ENCODE results near the gene ZNF217. TPM values are rescaled to one million over a fixed set of nuclear protein-coding genes. Genes with fewer than 3 reads are reported as not detected.
"Not testable (repeated sequence)": the region's sequence is repeated elsewhere in the genome, so short reads cannot be mapped to it uniquely, and the experiment has no call there.

ZNF217 gene
- total RNA-seq, 4 donors from 2014 or later = 11.8 to 18.7 (median 15.1) TPM

GRCh38 chr20:53598140-53599043 lies 4.8 kb upstream of the ZNF217 start:
- Histone ChIP-seq H3K9me3 (no peaks in the 10 kb centered on the region), H3K27me3 (no peaks in the 10 kb centered on the region), H3K27ac (no peak overlapping the region), H3K4me3 (no peak overlapping the region), H3K36me3 (no peaks in the 10 kb centered on the region), H3K4me1 (peaks cover 0 to 21% (median 5%) of the 10 kb centered on the region in 3 donors)
- ATAC-seq = no peak
- 85 to 92% methylated on average over 8 to 9 of the region's 9 CpGs for WGBS, 2 donors (ENCODE audit: low coverage in 1 of 2)
- no peak for TF ChIP-seq POLR2AphosphoS5 (IDR thresholded peaks at IDR 0.05)
- no peak for TF ChIP-seq CTCF (IDR thresholded peaks at IDR 0.05)
- TF ChIP-seq EP300 (IDR thresholded peaks at IDR 0.05) = no peak
- no peak for TF ChIP-seq POLR2A (IDR thresholded peaks at IDR 0.05)

- Histone ChIP-seq H3K4me1 (peaks cover 0 to 21% (median 5%) of the 10 kb centered on the region in 3 donors), H3K9me3 (no peaks in the 10 kb centered on the region), H3K27ac (peak overlapping the region in 2 of 4 donors; percentile 23 to 98), H3K4me3 (no peak overlapping the region), H3K36me3 (no peaks in the 10 kb centered on the region), H3K27me3 (no peaks in the 10 kb centered on the region)
- WGBS, 2 donors (ENCODE audit: low coverage in 1 of 2) = 81 to 85% methylated on average over 4 of the region's 4 CpGs
- TF ChIP-seq CTCF (IDR thresholded peaks at IDR 0.05) = no peak
- TF ChIP-seq POLR2A (IDR thresholded peaks at IDR 0.05) = no peak
- no peak for TF ChIP-seq EP300 (IDR thresholded peaks at IDR 0.05)
- no peak for TF ChIP-seq POLR2AphosphoS5 (IDR thresholded peaks at IDR 0.05)
- no peak for ATAC-seq
Observed at GRCh38 chr20:53597521-53598120, 4.0 kb upstream of the ZNF217 start.

- ATAC-seq = no peak
- Histone ChIP-seq H3K9me3 (no peaks in the 10 kb centered on the region), H3K4me1 (peaks cover 0 to 25% (median 5%) of the 10 kb centered on the region in 3 donors), H3K4me3 (no peak overlapping the region), H3K27me3 (no peaks in the 10 kb centered on the region), H3K27ac (peak overlapping the region in 3 of 4 donors; percentile 23 to 100 (median 98)), H3K36me3 (no peaks in the 10 kb centered on the region)
- TF ChIP-seq CTCF (IDR thresholded peaks at IDR 0.05) = no peak
- TF ChIP-seq POLR2AphosphoS5 (IDR thresholded peaks at IDR 0.05) = no peak
- TF ChIP-seq EP300 (IDR thresholded peaks at IDR 0.05) = no peak
- TF ChIP-seq POLR2A (IDR thresholded peaks at IDR 0.05) = no peak
- 16 to 20% methylated on average over 3 of the region's 3 CpGs for WGBS, 2 donors (ENCODE audit: low coverage in 1 of 2)
Observed at GRCh38 chr20:53597030-53597482, 3.4 kb upstream of the ZNF217 start.

GRCh38 chr20:53596189-53597001 lies 2.8 kb upstream of the ZNF217 start:
- not testable (repeated sequence) for H3K4me3 ChIP-seq, H3K27me3 ChIP-seq, ATAC-seq, H3K9me3 ChIP-seq, H3K36me3 ChIP-seq
- Histone ChIP-seq H3K4me1 (peaks cover 0 to 29% (median 5%) of the 10 kb centered on the region in 3 donors), H3K27ac (peak overlapping the region in 3 of 4 donors; percentile 66 to 100 (median 98))
- WGBS, 2 donors (ENCODE audit: low coverage in 1 of 2) = 15 to 51% methylated on average over 7 to 12 of the region's 12 CpGs

- H3K4me3 ChIP-seq, H3K27me3 ChIP-seq, H3K36me3 ChIP-seq, ATAC-seq, H3K9me3 ChIP-seq: not testable (repeated sequence)
- peak overlapping the region in 3 of 4 donors; percentile 21 to 100 (median 98) for H3K27ac ChIP-seq
- 52 to 67% methylated on average over 1 to 3 of the region's 3 CpGs for WGBS, 2 donors (ENCODE audit: low coverage in 1 of 2)
- H3K4me1 ChIP-seq = peaks cover 0 to 36% (median 5%) of the 10 kb centered on the region in 3 donors
Observed at GRCh38 chr20:53595742-53596141, 2.1 kb upstream of the ZNF217 start.

Data from gastroesophageal sphincter (tissue), 4 donors.